ENCODE results near the gene ZNF740.
"Not testable (repeated sequence)": the region's sequence is repeated elsewhere in the genome, so short reads cannot be mapped to it uniquely, and the experiment has no call there.

The ZNF740 gene

DNA sequence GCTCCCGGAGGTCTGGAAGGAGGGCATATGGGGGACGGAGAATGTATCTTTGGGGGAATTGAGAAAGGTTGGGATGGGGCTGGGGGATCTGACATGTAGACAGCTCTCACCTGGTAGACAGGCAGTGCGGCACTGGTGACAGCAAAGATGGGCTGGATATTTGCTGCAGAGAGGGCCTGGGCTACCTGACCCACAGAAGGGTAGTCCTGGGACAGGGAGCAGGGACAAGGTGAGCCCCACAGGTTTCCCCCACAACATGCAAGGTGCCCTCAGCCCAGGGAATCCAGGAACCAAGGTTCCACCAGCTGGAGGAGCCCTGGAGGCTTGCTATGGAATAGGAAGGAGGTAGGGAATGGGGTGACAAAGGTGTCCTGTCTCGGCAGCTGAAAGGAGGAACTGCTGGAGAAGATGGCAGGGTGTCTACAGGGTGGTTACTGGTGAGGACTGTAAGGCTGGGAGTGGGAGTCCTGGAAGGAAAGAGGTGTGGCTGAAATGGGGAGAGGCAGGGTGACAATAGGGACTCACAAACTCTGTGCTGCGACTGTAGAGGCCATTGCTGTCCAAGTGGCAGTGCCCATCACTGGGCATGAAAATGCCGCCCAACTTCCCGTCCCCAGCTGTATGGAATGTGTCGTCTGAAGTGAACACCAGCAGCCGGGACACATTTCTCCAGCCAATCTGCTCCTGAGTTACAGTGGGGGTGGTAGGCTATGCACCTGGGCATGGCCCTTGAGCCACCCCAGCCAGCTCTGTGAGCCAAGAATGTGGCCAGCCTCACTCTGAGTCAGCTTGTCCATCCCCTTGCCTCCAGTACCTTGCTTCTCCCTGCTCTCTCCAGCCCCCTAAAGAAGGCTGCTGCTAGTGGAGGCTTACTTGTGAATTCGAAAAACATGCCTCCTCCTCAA, 15.2 kb downstream of the ZNF740 start:
- no peak for DNase-seq

- DNase-seq: no peak
Observed at GRCh38 chr12:53196486-53196885, 16.0 kb downstream of the ZNF740 start.

DNA sequence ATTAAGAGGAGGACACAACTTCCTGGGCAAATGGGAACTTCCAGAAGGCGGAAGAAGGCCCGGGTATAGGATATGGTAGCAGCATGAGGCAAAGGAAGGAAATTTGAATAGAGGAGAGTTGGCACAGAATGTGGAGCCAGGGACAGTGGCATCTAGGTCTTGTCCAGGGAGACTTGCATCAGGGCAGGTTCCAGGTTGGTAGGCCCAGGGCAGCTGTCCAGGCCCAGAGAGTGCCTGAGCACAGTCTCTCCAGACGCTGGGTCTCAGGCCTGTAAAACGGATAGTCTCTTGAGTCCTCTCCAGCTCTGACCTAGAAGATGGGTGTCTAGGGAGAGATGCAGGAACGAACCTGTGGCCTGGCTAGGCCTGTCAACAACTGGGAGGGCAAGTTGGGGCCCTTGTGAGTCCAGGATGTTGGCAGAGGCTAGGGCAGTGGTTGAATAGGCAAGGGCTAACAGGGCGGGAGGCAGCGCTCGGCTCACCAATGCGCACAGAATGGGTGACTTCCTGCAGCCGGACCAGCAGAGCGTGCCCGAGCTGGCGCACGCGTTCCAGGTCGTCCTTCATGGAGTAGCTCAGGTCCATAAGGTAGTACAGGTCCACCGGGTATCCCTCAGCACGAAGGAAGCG, 16.6 kb downstream of the ZNF740 start:
- no peak for DNase-seq

DNA sequence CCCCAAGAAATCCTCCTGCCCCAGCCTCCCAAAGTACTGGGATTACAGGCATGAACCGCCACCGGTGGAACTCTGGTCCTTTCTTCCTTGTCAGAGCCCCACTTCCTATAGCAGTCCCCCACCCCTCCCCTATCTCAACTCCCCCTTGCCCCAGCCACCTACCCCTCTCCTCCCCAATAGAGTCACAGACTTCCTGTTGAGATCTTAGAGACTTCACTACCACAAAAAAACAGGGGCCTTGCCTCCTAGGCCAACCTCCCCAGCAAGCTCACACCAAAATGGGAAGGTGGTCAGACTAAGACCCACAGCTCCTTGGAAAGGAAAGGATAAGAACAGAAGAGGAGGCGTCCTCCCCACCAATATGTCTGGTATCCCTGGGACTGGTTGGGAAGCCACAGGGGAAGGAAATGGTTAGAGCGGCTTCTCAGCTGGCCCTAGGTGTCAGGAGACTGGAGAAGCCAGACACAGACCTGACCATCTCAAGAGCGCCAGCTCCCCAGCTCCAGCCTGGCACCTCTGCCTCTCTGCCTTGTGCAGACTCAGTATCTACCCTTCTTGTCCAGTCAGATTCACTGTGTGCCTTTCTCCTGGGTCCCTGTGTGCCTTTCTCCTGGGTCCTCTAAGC, 18.1 kb downstream of the ZNF740 start:
- DNase-seq: no peak

GRCh38 chr12:53199700-53200099, 19.2 kb downstream of the ZNF740 start:
- DNase-seq: no peak

DNA sequence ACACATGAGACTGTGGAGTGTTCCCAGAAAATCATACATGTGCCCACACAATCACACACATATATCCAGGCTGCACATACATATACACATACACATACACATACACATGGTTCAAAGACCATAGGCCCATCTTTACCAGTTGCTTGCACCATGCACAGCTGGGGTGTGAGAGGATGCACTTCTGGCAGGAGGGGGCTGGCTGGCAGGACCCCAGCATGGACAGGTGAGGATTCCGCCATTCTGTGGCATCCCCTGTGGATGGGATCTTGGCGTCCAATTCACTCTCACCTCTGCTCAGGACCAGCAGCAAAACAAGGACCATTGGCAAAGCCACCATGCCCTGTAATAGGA, 19.6 kb downstream of the ZNF740 start:
- DNase-seq: no peak

DNA sequence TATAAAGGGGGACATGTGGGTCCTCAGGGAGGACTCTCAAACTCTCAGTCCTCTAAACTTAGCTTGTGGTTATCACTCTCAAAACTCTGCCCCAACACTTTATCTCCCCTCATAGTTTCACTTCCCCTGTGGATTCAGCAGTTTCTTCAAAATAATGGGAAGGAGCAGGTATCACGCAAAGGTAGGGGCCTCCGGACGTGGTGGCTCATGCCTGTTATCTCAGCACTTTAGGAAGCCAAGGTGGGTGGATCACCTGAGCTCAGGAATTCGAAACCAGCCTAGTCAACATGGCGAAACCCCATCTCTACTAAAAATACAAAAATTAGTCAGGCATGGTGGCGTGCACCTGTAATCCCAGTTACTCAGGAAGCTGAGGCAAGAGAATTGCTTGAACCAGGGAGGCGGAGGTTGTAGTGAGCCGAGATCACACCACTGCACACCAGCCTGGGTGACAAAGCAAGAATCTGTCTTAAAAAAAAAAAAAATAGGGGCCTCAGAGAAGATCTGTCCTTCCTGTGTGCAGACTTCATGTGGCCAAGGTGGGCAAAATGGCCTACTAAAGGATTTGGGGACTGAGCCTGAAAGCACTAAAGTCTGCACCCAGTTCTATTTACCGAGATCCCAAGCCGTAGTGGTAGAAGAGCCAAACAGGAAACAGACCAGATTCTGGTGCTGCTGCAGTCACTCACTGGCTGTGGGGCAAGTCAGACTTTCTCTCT, 20.1 kb downstream of the ZNF740 start:
- no peak for DNase-seq

DNA sequence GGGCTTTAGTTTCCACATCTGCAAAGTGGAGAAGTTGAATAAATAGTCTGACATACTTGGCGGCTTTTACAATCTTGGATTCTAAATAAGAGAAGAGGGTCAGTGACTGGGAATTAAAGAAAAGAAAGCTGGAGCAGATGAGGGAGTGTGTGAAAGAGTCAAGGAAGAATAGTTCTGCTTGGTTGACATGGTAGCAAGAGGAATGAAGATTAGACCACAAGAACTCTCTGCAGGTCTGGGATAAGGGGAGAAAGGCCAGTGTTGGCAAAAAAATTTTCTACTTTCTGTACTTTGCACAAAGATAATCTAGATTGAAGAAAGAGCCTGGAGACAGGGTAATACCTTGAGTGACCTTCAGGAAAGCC, 20.6 kb downstream of the ZNF740 start:
- no peak for DNase-seq

- DNase-seq: no peak
Observed at GRCh38 chr12:53201639-53202038, 21.1 kb downstream of the ZNF740 start.

DNA sequence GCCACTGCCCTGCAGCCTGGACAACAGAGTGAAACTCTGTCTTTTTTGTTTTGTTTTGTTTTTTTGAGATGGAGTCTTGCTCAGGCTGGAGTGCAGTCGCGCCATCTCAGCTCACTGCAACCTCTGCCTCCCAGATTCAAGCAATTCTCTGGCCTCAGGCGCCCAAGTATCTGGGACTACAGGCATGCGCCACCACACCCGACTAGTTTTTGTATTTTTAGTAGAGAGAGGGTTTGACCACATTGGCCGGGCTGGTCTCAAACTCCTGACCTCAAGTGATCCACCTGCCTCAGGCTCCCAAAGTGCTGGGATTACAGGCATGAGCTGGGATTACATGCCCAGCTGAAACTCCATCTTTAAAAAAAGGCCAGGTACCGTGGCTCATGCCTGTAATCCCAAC, 21.8 kb downstream of the ZNF740 start:
- not testable (repeated sequence) for DNase-seq

DNA sequence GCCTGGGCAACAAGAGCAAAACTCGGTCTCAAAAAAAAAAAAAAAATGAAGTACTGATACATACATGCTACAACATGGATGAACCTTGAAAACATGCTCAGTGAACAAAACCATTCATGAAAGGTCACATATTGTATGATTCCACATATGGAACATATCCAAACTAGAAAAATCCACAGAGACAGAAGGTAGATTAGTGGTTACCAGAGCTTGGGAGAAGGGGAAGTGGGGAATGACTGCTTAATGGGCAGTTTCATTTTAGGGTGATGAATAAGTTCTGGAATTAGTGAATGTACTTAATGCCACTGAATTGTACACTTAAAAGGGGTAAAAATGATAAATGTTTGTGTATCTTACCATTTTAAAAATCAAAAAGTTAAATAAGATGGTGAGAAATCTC, 23.8 kb downstream of the ZNF740 start:
- DNase-seq: no peak

GRCh38 chr12:53205747-53206419, 25.4 kb downstream of the ZNF740 start:
- DNase-seq: peak; percentile 39

DNA sequence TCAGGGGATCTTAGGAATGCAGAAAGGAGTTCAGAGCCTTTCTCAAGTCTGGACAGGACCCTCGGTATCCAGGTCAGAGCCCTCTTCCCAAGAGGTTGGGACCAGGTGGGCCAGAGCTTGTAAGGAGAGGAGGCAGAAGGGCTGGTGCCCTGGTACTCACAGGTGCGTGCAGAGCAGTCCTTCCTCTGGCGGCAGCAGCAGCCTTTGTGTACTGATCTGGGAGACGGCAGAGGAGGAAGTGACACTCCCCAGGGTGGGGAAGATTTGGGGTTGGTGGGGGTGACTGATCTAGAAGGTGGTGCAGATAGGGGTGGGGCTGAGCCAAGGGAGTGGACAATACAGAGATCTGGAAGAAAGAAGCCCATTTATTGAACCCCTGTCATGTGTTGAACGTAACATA, 26.5 kb downstream of the ZNF740 start, which contains the start of gene ITGB7:
ITGB7 (minus strand) TSS at position 210 of the 400 bp plus-strand sequence. CDS start 6,808 bp downstream, outside the sequence.
- peak; percentile 52 for DNase-seq

DNA sequence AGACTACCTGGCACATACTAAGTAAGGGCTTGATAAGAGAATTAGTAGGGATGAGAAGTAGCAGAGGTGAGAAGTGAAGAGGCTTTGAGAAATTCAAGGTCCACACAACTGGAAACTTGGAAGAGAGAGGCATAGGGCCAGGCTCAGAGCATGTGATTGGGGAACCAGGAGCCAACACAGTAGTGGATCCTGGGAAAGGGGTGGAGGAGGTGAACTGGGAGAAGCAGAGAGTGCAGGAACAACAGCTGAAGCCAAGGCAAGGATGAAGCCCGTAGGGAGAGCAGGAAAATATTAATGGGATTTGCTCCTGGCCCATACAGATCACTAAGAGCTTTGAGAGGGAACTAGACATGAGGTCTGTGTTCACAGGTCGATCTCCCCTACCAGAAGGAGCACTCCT, 27.9 kb downstream of the ZNF740 start:
- DNase-seq: no peak

GRCh38 chr12:53208877-53209463, 28.4 kb downstream of the ZNF740 start:
- DNase-seq: no peak

GRCh38 chr12:53210843-53211242, 30.3 kb downstream of the ZNF740 start:
- no peak for DNase-seq

DNA sequence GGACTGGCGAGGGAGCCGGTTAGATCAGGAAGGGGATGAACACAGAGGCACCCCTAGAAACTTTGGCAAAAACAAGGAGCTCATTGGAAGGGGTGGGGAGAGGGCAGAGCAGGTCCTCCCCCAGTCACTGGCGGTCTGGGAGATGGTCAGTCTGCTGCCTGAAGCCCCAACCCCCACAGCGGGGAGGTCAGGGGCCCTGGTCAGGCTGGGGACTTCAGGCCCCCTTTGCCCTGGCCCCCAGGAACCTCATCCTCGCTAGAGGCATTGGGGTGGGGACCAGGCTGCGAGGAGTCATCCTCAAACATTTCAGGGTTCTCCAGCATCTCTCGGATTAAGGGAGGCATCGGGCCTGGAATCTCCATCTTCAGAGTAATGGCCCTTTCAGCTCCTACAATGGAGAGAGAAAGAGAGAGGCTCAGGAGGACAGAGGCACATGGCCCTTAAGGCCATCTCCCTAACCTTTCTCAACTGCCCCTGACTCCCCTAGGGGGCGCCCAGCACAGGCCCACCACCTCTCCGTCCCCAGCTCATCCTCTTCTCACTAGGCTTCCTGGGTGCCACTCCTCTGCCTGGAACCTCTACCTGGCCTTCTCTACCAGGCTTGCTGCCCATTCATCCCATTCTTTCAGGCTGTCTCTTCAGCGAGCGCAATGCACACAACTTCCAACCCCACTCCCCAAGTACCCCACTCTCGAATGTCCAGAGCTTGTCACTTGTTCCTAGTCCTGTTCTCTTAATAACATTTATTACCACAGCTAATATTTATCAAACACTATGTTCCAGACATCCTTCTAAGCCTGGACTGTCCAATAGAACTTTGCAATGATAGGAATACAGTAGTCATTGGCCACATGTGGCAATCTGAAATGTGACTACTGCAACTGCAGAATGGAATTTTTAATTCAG, 31.2 kb downstream of the ZNF740 start:
- no peak for DNase-seq

GRCh38 chr12:53212931-53213330, 32.4 kb downstream of the ZNF740 start:
- no peak for DNase-seq

GRCh38 chr12:53213348-53213747, 32.8 kb downstream of the ZNF740 start:
- DNase-seq: peak; percentile 84

- DNase-seq: no peak
Observed at GRCh38 chr12:53214221-53214620, 33.7 kb downstream of the ZNF740 start.

Measured in T-helper 9 cell (primary cell).